OCI-LY3 (cell line): ENCODE results near the gene CRLF2.

ENCODE experiments used
- H2AFZ ChIP-seq: fragments of 200-600, 300-600 bp; shearing (Covaris generic); 2 replicates; pipeline ENCODE4 v1.6.0; 2014; ENCODE audit warnings: antibody characterized with exemption, low read depth, low read length
- H3K27ac ChIP-seq: fragments of 200-600, 300-600 bp; sonication (generic); 2 replicates; pipeline ENCODE4 v1.5.1; 2014; ENCODE audit warnings: mild to moderate bottlenecking, low read length, moderate library complexity, mixed read lengths
- H3K27me3 ChIP-seq: fragments of 200-600, 300-600 bp; sonication (generic); 2 replicates; pipeline ENCODE4 v1.6.1; 2014; ENCODE audit warnings: low read depth, low read length, mixed read lengths
- H3K36me3 ChIP-seq: fragments of 200-600, 300-600 bp; sonication (generic); replicated peaks from 2 replicates; pipeline ENCODE3; 2014; ENCODE audit warnings: low read depth, low read length, mixed read lengths
- H3K4me1 ChIP-seq: fragments of 300-600, 200-600 bp; sonication (generic); 2 replicates; pipeline ENCODE4 v1.6.1; 2014; ENCODE audit warnings: low read length, mixed read lengths
- H3K4me2 ChIP-seq: fragments of 200-600, 300-600 bp; sonication (generic); 2 replicates; pipeline ENCODE4 v1.6.1; 2014; ENCODE audit warnings: low read length, mixed read lengths
- H3K4me3 ChIP-seq: fragments of 300-600, 200-600 bp; sonication (generic); 2 replicates; pipeline ENCODE4 v1.5.1; 2014; ENCODE audit warnings: antibody characterized with exemption, mild to moderate bottlenecking, low read length, moderate library complexity
- H3K79me2 ChIP-seq: fragments of 300-600, 200-600 bp; shearing (Covaris generic); 2 replicates; pipeline ENCODE4 v1.6.1; 2014; ENCODE audit warnings: mild to moderate bottlenecking, low read length, mixed read lengths
- H3K9ac ChIP-seq: fragments of 300-600, 200-600 bp; shearing (Covaris generic); 2 replicates; pipeline ENCODE4 v1.6.0; 2014; ENCODE audit warnings: mild to moderate bottlenecking, low read length, moderate library complexity
- H3K9me3 ChIP-seq: fragments of 200-600, 300-600 bp; shearing (Covaris generic); 2 replicates; pipeline ENCODE4 v1.6.1; 2014; ENCODE audit warnings: low read length, mixed read lengths; ENCODE audit not compliant: insufficient read depth
- H4K20me1 ChIP-seq: fragments of 200-600, 300-600 bp; sonication (generic); 2 replicates; pipeline ENCODE4 v1.6.1; 2016; ENCODE audit warnings: low read length, mixed read lengths; ENCODE audit not compliant: insufficient read depth
- CTCF ChIP-seq: fragments of 200-600, 300-600 bp; sonication (generic); IDR thresholded peaks from 2 replicates; pipeline ENCODE4 v1.5.1; 2014; ENCODE audit warnings: antibody characterized with exemption, low read length, low read depth
- EZH2phosphoT487 ChIP-seq: fragments of 200-600 bp; shearing (Covaris generic); IDR thresholded peaks from 2 replicates; pipeline ENCODE4 v1.6.1; 2018; ENCODE audit warnings: antibody characterized with exemption, mixed run types, low read depth

Gene CRLF2

GRCh38 chrX:1152090-1152489 lies 60.4 kb downstream of the CRLF2 start:
- Histone ChIP-seq H3K79me2 (no peaks in the 10 kb centered on the region), H3K4me1 (no peaks in the 10 kb centered on the region), H3K36me3 (no peaks in the 10 kb centered on the region), H3K27ac (no peak overlapping the region), H4K20me1 (no peaks in the 10 kb centered on the region), H3K4me2 (no peak overlapping the region), H3K27me3 (no peaks in the 10 kb centered on the region), H3K4me3 (no peak overlapping the region), H2AFZ (no peak overlapping the region), H3K9me3 (no peaks in the 10 kb centered on the region), H3K9ac (no peak overlapping the region)
- TF ChIP-seq CTCF (no peak), EZH2phosphoT487 (no peak)

- no peak overlapping the region for H3K4me2 ChIP-seq
- H3K9me3 ChIP-seq = no peaks in the 10 kb centered on the region
- H3K27ac ChIP-seq = no peak overlapping the region
- H3K4me3 ChIP-seq = no peak overlapping the region
- H3K36me3 ChIP-seq = no peaks in the 10 kb centered on the region
- H4K20me1 ChIP-seq = no peaks in the 10 kb centered on the region
- no peak overlapping the region for H3K9ac ChIP-seq
- no peaks in the 10 kb centered on the region for H3K4me1 ChIP-seq
- no peaks in the 10 kb centered on the region for H3K27me3 ChIP-seq
- no peak for TF ChIP-seq EZH2phosphoT487
- TF ChIP-seq CTCF = no peak
- no peaks in the 10 kb centered on the region for H3K79me2 ChIP-seq
- H2AFZ ChIP-seq = no peak overlapping the region
Measured at GRCh38 chrX:1151378-1152077, 60.9 kb downstream of the CRLF2 start.

GRCh38 chrX:1150569-1151347 lies 61.7 kb downstream of the CRLF2 start:
- no peak overlapping the region for H3K4me3 ChIP-seq
- no peaks in the 10 kb centered on the region for H4K20me1 ChIP-seq
- H3K9me3 ChIP-seq = no peaks in the 10 kb centered on the region
- no peak for TF ChIP-seq EZH2phosphoT487
- no peak for TF ChIP-seq CTCF
- no peak overlapping the region for H3K9ac ChIP-seq
- H2AFZ ChIP-seq = no peak overlapping the region
- H3K27ac ChIP-seq = no peak overlapping the region
- H3K4me2 ChIP-seq = no peak overlapping the region
- no peaks in the 10 kb centered on the region for H3K79me2 ChIP-seq
- H3K27me3 ChIP-seq = no peaks in the 10 kb centered on the region
- no peaks in the 10 kb centered on the region for H3K4me1 ChIP-seq
- H3K36me3 ChIP-seq = no peaks in the 10 kb centered on the region
